ENCODE data around the gene APP. TPM values are rescaled to one million over a fixed set of nuclear protein-coding genes. Genes with fewer than 3 reads are reported as not detected.

APP gene
- total and polyA plus RNA-seq, 10 of the 15 experiments (the other 5 are each of a cell fraction or from before 2014, with no cell fraction given): 8.8 to 94.9 (median 51.0) TPM

DNA sequence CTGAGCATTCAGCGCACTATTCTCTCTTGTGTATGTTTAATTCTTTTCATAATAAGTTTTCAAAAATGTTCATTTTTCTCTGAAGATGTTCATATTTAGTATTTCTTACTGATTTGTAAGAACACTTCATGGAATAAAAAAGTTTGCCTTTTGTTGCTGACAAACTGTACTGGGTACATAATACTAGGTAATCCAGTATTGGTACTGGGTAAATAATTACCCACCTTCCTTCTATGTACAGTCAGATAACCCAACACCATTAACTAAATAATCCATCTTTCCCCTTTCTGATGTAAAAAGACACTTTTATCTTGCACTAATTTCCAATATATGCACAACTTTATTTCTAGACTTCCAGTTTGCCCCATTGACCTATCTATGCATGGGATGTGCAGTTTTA lies 23.9 kb downstream of the APP start:
- H4K20me1 ChIP-seq (ENCODE audit: control insufficient read depth, insufficient read depth): no peaks in the 10 kb centered on the region
- DNase-seq (ENCODE audit: low read depth, low spot score): no peak
- TF ChIP-seq FOXK2 (IDR thresholded peaks at IDR 0.05) (no peak), MLLT1 (IDR thresholded peaks at IDR 0.05) (no peak), YY1 (IDR thresholded peaks at IDR 0.05; ENCODE audit: low read depth, low read length) (no peak), ZNF24 (IDR thresholded peaks at IDR 0.05) (no peak), ESRRA (IDR thresholded peaks at IDR 0.05; ENCODE audit: low read length) (no peak), YBX1 (IDR thresholded peaks at IDR 0.05) (no peak), EZH2 (IDR thresholded peaks at IDR 0.05; ENCODE audit: borderline replicate concordance, control insufficient read depth, low read depth, low read length) (no peak)
- TF ChIP-seq, protein P1, sequence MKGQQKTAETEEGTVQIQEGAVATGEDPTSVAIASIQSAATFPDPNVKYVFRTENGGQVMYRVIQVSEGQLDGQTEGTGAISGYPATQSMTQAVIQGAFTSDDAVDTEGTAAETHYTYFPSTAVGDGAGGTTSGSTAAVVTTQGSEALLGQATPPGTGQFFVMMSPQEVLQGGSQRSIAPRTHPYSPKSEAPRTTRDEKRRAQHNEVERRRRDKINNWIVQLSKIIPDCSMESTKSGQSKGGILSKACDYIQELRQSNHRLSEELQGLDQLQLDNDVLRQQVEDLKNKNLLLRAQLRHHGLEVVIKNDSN (IDR thresholded peaks at IDR 0.05; ENCODE audit: borderline replicate concordance, extremely low read length, insufficient read depth, low read depth, low read length): no peak
- ATAC-seq: no peak
- SMC1A ChIA-PET (ENCODE audit: uncharacterized antibody, unreplicated experiment): no interaction called here
- no peaks in the 10 kb centered on the region; the same call in 1 of the 2 replicates for H3K79me2 ChIP-seq (ENCODE audit: control insufficient read depth, insufficient read depth, low read length)
- H3K4me2 ChIP-seq (ENCODE audit: control insufficient read depth, insufficient read depth): no peak overlapping the region
- CTCF ChIA-PET: no interaction called here
- RAD21 ChIA-PET (ENCODE audit: unreplicated experiment): interaction anchor here (0.6 kb wide), 1 partner anchor 513 kb away, joined by 3 read pairs; no protein-coding TSS in a partner anchor
- intact Hi-C loops (cut with micrococcal nuclease; ENCODE audit: unreplicated experiment): no loop called here
- H3K9me3 ChIP-seq (replicated peaks; ENCODE audit: control insufficient read depth, insufficient read depth, low read length): no peaks in the 10 kb centered on the region
- POLR2A ChIA-PET: interaction anchor here (0.6 kb wide), 1 partner anchor 45 kb away, joined by 6 read pairs; no protein-coding TSS in a partner anchor
- H3K4me1 ChIP-seq (ENCODE audit: control insufficient read depth, insufficient read depth, low read length): no peaks in the 10 kb centered on the region
- H2AFZ ChIP-seq (ENCODE audit: control insufficient read depth, low read depth, low read length): no peak overlapping the region
- H3K27me3 ChIP-seq (replicated peaks in 1 of 2; ENCODE audit: control insufficient read depth in 2 of 2, insufficient read depth in 2 of 2, low read length in 1 of 2): no peaks in the 10 kb centered on the region
- WGBS (ENCODE audit: insufficient coverage, insufficient replicate concordance, low lambda C conversion rate, missing lambda C conversion rate): 0% methylated on average over 1 of the region's 1 CpG
- in situ Hi-C loops (cut with MboI): no loop called here
- no peak overlapping the region for H3K27ac ChIP-seq (ENCODE audit: control insufficient read depth, insufficient read depth)
- no peaks in the 10 kb centered on the region for H3K36me3 ChIP-seq (ENCODE audit: control insufficient read depth in 2 of 2, insufficient read depth in 2 of 2, low read length in 1 of 2)
- no peak overlapping the region for H3K4me3 ChIP-seq
- no peak for FAIRE-seq
- H3K9ac ChIP-seq (ENCODE audit: control insufficient read depth, insufficient read depth, low read length): no peak overlapping the region
- no TSS peak for BruUV-seq (replicated peaks)

Measured in GM12878 (cell line).